Measurements from ENCODE around the gene NHSL1.

GRCh38 chr6:138492871-138493270, 6.4 kb downstream of the NHSL1 start:
- TF ChIP-seq, protein P1, sequence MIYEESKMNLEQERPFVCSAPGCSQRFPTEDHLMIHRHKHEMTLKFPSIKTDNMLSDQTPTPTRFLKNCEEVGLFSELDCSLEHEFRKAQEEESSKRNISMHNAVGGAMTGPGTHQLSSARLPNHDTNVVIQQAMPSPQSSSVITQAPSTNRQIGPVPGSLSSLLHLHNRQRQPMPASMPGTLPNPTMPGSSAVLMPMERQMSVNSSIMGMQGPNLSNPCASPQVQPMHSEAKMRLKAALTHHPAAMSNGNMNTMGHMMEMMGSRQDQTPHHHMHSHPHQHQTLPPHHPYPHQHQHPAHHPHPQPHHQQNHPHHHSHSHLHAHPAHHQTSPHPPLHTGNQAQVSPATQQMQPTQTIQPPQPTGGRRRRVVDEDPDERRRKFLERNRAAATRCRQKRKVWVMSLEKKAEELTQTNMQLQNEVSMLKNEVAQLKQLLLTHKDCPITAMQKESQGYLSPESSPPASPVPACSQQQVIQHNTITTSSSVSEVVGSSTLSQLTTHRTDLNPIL (CRISPR knock-in tag; IDR thresholded peaks at IDR 0.05; ENCODE audit: low read depth), result no peak
- TF ChIP-seq ZNF565 (CRISPR knock-in tag; conservative IDR thresholded peaks at IDR 0.05; ENCODE audit: low read depth) (no peak), ZNF8 (CRISPR knock-in tag; IDR thresholded peaks at IDR 0.05) (no peak), ZFP3 (CRISPR knock-in tag; IDR thresholded peaks at IDR 0.05) (no peak), RARB (CRISPR knock-in tag; IDR thresholded peaks at IDR 0.05) (no peak), PATZ1 (CRISPR knock-in tag; IDR thresholded peaks at IDR 0.05; ENCODE audit: borderline replicate concordance) (no peak), ESRRG (CRISPR knock-in tag; IDR thresholded peaks at IDR 0.05) (no peak), SNAI2 (CRISPR knock-in tag; IDR thresholded peaks at IDR 0.05) (no peak), BACH2 (CRISPR knock-in tag; IDR thresholded peaks at IDR 0.05; ENCODE audit: borderline replicate concordance) (no peak), ZFP30 (CRISPR knock-in tag; IDR thresholded peaks at IDR 0.05) (no peak), ISL1 (CRISPR knock-in tag; IDR thresholded peaks at IDR 0.05) (no peak)
- TF ChIP-seq, protein P2, sequence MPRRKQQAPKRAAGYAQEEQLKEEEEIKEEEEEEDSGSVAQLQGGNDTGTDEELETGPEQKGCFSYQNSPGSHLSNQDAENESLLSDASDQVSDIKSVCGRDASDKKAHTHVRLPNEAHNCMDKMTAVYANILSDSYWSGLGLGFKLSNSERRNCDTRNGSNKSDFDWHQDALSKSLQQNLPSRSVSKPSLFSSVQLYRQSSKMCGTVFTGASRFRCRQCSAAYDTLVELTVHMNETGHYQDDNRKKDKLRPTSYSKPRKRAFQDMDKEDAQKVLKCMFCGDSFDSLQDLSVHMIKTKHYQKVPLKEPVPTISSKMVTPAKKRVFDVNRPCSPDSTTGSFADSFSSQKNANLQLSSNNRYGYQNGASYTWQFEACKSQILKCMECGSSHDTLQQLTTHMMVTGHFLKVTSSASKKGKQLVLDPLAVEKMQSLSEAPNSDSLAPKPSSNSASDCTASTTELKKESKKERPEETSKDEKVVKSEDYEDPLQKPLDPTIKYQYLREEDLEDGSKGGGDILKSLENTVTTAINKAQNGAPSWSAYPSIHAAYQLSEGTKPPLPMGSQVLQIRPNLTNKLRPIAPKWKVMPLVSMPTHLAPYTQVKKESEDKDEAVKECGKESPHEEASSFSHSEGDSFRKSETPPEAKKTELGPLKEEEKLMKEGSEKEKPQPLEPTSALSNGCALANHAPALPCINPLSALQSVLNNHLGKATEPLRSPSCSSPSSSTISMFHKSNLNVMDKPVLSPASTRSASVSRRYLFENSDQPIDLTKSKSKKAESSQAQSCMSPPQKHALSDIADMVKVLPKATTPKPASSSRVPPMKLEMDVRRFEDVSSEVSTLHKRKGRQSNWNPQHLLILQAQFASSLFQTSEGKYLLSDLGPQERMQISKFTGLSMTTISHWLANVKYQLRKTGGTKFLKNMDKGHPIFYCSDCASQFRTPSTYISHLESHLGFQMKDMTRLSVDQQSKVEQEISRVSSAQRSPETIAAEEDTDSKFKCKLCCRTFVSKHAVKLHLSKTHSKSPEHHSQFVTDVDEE (CRISPR knock-in tag; IDR thresholded peaks at IDR 0.05), result no peak
- TF ChIP-seq, protein P3, sequence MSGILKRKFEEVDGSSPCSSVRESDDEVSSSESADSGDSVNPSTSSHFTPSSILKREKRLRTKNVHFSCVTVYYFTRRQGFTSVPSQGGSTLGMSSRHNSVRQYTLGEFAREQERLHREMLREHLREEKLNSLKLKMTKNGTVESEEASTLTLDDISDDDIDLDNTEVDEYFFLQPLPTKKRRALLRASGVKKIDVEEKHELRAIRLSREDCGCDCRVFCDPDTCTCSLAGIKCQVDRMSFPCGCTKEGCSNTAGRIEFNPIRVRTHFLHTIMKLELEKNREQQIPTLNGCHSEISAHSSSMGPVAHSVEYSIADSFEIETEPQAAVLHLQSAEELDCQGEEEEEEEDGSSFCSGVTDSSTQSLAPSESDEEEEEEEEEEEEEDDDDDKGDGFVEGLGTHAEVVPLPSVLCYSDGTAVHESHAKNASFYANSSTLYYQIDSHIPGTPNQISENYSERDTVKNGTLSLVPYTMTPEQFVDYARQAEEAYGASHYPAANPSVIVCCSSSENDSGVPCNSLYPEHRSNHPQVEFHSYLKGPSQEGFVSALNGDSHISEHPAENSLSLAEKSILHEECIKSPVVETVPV (CRISPR knock-in tag; IDR thresholded peaks at IDR 0.05), result no peak

Data from SK-N-SH treated with all-trans-retinoic acid at 6 μM for 48 hours (cell line).